ENCODE results near the gene DPYD.

The DPYD gene

DNA sequence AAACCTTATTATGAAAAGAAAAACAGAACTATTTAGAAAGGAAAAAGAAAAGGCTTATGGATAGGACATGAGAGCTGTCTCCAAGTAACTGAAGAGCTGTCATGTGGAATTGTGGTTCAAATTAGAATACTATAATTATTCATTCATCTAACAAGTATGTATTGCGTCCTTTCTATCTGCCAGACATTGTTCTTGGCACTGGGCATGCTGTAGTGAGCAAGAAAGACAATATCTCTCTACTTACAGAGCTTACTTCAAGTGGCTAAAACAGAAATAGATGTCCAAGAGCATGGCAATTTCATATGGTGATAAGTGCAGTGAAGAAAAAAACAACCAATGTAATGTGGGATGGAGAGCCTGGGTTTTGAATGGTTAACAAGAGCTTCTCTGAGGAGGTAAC, 413.0 kb downstream of the DPYD start:
- DNase-seq: no peak

DNA sequence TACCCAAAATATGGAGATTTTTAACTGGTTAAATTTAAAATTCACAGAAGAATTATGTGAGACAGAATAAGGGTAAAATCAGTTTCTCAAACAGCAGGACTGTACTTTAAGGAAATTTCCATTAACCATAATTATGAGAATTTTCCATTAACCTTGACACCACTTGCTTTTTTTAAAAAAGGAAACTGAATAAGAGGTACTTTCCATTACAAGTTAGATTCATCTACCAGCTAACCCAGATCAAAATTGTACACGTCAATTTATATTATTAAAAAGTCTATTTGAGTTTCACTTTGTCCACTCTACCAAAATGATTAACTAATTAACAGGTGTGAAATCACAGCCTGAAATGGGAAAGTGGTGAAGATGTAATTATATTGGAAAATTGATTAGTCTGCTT, 414.5 kb downstream of the DPYD start:
- DNase-seq: no peak

DNA sequence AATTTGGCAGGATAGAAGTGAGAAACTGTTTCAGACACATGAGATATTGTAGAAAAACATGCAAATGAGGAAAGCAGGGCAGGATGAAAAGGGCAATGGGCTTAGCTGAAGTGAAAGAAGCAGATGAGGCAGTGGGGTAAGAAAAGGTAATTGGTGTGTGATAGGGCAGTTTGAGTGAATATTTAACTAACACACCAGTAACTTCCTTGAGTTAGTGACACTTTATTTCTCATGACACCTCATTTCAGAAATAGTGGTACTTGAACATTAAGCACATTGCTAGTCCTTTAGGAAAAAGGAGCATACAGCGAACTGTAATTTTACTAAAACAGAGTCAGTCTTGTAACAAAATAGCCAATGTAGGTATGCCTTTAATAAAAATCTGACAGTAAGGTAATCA, 415.0 kb downstream of the DPYD start:
- DNase-seq: no peak

DNA sequence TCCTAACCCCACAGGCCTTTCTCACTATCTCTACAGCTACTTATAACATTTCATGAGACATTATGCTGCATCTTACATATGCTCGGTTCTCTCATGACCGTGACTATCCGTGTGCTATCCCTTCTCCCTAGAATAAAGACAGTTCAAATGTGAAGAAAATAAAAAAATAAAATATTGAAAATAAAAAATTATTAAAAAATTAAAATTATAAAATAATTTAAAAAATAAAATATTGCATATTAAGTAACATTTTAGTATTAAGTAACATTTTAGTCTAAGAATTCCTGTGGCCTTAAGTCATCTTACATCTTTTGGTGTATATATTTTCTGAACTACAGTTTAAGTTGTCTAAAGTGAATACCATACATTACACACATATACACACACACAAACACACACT, 415.5 kb downstream of the DPYD start:
- no peak for DNase-seq

DNA sequence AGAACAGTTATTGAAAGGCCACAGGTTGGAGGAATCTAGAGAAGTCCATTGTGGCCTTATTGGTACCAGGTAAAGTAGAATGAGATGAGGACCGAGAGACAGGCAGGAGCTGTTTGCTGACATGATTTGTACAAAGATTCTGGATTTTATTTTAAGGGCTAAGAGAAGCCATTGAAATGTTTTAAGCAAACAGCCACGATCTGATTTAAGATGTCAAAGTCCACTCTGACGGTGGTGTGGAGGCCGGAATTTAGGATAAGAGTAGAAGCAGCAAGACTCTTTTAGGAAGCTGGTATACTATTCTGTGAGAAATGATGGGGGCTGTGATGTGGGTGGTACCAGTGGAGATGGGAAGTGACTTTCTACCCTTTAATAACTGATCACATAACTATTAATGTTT, 418.5 kb downstream of the DPYD start:
- no peak for DNase-seq

DNA sequence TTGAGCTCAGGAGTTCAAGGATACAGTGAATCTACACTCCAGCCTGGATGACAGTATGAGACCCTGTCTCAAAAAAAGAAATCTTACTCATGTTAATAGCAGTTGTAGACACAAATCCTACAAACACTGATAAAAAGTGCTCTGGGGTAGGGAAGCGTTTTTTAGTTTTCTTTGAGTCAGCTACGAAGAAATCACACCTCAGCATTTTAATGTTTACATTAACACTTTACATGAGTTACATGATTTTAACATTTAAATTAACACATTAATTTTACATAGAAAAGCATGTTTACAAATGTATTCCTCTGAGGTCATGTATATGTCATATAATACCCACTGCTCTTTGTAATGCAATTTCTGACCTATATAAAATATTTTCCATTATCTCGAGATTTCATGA, 419.2 kb downstream of the DPYD start:
- DNase-seq: no peak

DNA sequence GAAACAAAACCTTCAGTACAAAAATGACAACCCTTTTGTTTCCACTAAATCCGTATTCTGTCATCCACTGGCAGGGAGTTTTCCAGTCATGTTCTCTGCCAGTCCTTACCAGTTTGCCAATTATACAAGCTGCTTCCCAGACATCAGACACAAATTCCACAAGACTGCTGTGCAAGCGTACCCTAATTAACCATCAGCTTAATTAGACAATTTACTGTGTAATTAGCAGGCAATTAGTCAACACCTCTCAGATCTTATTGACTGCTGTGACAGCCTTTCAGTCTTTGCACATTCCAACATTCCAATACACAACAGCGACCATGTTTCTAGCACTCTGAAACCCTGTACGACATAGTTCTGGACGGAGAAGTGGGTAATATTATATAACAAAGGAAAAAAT, 420.1 kb downstream of the DPYD start:
- DNase-seq: no peak

DNA sequence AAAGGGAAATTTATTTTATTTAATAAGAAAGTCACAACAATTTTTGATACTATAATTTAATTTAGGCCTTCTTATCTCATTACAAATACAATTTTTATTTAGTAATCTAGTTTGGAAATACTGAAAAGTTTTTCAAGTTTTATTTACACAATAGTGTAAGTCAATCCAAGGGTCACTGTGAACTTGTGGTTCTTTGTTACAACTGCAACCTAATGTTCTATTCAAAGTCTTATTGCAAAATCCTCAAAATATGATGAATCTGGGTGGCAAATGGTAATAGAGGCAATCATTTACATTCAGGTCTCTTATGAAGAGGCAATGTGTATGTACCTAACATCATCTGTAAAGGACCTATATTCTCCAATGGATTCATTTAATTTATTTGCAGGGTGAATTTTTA, 421.2 kb downstream of the DPYD start:
- no peak for DNase-seq

DNA sequence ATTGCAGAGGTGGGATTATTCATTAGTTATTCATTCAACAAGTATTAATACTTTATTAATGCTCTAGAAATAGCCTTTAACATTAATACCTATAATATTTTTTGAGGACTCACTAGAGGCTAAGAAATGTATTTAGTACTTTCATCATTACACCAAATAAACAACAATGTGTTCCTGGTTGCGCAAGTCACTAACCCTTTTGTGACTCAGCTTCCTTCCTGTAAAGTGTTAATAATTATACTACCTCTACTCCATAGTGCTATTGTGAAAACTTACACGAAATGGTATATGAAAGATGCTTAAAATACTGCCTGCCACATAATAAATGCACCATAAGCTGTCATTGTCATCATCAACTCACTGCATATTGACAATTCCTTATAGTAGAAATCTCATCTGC, 431.0 kb downstream of the DPYD start:
- DNase-seq: no peak

DNA sequence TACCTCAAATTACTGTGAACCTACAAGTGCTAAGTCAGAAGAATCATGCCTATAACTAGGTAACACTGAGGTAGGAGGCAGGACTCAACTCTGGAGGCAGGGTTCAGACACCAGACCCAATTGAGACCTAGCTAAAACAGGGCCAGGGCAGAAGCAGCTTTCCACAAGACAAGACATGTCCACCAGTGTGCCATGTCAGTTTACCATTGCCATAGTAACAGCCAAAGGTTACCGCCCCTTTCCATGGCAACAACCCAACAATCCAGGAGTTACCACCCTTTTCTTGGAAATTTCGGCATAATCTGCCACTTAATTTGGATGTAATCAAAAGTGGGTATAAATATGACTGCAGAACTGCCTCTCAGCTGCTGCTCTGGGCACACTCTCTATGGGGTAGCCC, 432.3 kb downstream of the DPYD start:
- DNase-seq: no peak

DNA sequence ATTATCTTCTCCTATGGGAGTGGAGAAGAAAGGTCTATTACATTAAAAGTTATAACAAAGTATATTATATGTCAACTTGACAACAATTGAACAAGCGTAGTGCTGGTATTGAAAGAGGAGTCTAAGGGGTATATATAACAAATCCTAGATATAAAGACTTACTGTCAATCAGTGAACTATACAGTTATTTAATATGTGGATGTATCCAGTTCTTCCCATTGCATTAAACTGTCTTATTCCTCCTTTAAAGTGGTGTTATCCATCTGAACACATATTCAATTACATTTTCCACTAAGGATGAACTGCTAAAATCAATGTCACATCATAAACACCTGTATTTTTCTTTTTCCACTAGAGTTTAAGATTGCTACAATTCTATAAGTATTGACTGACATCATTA, 438.8 kb downstream of the DPYD start:
- no peak for DNase-seq

DNA sequence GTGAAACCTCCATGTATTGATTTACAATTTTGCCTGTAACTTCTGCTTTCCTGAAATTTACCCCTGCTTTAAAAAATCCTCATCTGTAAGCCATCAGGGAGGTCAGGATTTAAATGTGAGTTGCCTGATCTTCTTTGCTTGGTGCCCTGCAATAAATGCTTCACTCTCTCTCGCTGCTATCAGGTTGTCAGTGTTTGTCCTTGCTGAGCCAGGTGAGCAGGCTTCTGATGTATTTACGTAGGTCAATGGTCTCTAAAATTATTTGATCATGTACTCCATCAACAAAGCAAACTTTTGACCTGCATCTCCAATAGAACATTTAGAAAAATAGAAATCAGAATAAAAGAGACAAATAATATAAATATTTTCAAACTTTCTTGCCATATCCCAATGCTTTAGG, 453.4 kb downstream of the DPYD start:
- DNase-seq: no peak

DNA sequence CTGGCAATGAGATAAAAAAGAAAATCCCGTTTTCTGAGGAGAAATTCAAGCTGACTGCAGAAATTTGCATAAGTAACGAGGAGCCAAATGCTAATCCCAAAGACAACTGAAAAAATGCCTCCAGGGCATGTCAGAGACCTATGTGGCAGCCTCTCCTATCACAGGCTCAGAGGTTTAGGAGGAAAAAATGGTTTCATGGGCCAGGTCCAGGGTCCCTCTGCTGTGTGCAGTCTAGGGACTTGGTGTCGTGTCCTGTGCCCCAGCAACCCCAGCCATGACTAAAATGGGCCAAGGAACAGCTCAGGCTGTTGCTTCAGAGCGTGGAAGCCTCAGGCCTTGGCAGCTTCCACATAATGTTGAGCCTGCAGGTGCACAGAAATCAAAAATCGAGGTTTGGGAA, 456.5 kb downstream of the DPYD start:
- no peak for DNase-seq

DNA sequence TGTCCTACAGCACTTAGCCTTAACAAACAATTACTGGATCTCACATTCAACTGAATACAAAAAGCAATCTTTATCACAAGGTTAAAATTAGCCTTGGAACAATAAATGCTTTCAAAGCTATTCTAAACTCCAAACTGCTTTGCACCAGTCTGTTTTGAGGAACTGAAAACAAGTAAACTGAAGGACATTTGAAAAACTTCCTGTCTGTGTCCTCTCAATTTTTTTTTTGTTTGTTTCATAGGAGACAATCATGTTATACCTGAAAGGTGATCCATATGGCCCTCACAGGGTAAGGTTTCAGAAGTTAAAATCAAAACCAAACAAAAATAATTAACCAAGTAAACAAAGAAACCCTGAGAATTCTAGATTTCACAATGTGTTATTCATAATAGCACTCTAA, 459.1 kb downstream of the DPYD start:
- DNase-seq: no peak

DNA sequence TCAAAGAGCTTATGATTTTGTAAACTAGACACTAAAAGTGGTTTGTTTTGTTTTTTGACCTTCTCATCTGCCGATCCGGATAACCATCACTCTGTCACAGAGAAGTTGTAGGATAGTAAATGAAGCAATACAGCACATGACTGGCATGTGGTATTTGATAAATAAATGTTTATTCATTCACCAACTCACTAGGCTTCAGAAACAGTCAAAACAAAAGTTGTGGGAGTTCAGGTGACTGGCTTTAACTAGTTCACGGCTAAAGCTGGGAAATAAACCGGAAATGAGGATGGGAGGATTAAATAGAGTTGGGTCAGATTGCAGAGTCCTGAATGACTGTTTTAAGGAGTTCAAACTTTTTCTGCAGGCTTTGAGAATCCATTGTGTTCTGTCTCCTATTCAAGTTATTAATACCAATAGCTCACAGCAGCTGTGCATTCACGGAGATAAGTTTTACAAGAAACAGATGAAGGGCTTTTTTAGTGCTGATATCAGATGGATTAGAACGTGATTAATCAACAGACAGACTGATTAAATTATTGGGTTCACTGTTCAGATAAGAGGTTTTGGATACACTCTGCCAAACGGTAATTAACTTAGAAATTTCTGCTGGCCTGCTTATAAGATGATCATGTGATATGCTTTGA, 463.3 kb downstream of the DPYD start:
- DNase-seq: no peak

DNA sequence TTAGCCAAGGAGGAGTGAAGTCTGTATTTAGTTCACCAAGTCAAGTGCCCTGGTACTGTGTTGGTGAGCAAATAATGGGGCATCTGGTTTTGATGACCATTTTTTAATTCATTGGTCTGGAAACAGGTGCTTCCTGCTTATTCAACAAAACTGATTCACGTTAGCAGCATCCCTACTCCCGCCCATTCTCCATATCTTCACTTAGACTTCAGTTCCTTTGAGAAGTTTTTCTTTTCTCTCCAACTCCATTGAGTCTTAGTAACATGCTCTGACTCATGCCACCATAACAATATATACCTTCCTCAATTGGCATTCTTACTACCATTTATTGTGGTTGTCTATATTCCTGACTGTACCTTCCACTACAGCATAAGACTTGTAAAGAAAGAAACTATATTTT, 468.9 kb downstream of the DPYD start:
- DNase-seq: no peak

DNA sequence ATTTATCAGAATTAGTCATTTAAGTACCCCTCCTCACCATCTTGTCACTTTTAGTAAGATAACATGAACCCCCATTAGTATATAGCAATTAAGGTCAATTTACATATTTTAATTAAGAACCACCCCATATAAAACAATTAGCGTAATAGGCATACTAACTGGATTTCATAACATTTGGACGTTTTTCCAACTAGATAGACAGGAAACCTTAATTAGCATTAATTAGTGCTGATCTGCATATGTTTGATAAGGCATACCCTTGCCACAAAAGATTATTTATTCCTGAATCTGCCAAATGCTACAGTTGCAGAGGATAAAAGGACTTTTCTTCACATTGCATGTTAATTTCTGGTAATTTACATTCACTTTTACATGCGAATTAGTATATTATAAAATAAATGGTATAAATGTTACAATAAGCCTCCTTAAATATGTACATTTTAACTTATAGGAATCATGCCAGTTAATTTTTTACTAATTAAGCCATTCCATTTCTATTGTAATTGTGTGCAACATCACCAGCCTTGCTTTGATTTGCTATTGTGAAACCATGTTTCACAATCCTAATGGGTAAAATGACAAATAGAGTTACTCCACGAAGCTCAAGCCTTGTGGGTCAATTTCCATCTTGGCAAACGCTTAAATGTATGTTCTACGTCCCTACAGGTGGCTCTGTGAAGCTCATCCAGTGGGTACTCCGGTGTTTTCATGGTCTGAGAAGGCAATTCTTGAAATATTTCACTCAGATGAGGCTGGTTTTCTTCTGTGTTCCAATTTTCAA, 469.6 kb downstream of the DPYD start:
- DNase-seq: no peak

DNA sequence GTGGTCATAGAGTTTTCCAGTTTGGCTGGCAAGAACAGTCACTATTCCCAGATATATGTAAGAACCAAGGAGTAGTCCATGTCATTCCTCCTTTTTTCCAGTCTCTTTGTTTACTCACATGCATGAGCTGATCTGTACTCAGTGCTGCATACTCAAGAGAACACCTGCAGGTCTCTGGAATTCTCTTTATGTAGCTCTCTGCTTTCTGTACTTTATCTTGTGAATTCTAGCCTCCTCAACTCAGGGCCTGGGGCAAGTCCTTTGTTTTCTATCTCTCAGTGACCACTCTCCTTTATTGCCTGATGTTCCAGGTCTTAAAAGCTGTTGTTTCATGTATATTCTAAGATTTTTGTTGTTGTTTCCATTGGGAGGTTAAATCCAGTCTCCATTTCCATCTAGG, 478.9 kb downstream of the DPYD start:
- DNase-seq: no peak

DNA sequence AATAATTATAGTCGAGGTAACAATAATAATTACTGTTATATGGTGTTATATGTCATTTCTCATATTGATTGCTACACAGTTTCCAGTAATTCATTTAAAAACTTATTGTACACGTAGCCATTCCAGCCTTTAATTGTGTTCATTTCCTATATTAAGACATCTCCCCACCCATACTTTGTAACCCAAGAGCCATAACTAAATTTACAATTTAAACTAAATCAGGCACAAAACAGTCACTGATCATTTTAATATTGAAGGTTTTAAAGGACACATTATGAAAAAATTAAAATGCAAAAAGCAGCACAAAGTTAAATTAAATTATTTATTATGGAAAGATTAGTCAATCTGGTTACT, 487.0 kb downstream of the DPYD start:
- DNase-seq: no peak

DNA sequence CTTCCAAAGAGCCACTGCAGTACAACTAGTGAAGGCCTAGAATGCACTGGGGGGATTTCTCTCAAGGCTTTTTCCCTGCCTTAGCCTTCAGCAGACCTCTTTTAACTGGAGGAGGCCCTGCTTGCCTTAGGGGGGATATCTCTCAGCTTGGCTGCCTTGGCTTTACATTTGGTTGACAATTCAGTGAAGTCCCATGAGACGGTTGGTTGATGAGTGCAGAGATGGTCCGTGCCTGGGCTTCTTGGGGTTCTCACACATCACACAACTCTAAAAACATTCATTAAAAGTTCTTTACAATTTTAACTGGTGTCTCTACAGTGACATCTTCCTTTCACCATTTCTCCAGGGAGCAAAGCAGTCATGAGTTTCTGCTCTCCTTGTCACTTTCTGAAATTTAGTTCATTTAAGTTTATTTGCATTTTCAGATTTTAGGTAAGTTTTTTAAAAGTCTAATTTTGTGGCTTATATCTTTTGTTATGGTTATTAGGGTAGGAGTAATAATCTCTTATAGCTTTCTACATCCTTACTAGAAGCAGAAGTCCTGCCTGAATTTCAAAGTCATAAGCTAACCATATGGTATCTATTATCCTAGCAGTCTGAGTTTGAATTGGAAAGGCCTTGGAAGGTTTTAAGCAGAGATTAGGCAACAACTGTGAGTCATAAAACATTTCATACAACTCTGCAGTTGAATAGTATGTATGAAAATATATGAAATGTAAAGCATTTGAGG, 487.6 kb downstream of the DPYD start:
- no peak for DNase-seq

DNA sequence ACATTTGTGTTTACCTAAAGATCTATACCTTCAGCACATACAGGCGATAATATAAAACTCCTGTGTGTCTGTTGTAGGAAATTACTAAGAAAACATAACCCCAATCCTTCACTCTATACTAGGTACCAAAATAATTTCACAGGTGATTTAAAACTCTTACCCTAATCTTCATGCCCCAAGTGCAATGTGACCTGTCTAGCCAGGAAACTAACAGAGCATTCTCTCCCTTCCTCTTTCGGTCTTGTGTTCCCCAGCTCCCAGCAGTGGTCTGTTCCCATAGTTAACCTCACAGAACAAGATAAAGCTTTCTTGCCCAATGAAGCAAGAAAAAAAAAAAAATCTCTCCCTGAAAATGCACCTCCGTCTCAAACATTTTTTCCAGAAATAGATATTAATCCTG, 493.5 kb downstream of the DPYD start:
- no peak for DNase-seq

DNA sequence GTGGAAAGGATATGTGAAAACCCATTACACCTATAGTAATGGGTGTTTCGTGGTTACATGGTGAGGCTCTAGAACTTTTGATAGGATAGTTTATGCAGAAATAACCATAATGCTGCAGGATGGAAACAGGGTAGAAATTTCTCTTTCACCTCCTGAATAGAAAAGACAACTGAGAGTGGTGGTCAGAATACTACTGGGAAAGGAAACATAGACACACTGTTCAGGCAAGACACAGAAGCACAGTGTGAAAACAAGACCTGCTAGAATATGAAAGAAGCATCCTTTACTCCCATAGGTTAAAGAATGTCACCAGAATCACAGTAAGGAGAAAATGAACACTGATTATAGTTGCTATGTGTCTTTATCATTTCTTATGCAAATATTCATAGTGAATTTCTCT, 496.6 kb downstream of the DPYD start:
- no peak for DNase-seq

DNA sequence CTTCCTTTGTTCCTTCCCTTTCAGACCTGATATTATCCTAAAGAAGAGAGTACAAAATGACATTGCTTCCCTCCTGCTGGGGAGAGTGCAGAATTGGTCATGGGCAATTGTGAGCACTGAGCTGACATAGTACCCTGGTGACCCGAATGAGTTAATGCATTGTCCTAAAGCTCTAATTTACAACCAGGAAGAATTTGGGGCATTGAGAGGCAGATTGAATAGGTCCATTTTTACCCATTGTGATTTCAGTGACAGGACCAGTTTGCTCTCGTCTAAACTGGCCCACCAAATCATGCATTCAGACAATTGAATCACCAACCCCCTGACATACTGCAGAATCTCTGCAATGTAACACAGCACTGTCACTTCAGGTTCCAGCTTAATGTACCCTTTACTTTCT, 497.4 kb downstream of the DPYD start:
- DNase-seq: no peak

DNA sequence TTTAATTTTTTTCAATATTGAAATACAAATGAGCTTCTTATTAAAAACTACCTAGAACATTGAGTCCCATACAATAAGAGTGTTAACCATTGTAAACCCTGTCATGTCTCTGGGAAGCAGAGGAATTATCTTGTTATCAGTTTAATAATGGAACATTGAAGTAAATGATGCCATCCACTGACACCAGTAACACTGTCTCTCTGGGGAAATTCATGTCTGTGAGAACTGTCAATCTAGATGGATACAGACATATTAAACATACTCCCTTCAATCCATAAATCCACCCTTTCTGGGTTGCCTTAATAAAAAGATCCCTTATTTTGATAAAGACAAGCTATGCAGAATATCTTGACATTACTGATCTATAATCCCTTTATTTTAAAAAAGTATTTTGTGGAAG, 503.2 kb downstream of the DPYD start:
- DNase-seq: no peak
